ENCODE results near the gene KCNH4. TPM values are rescaled to one million over a fixed set of nuclear protein-coding genes. Genes with fewer than 3 reads are reported as not detected.

KCNH4 gene
- total RNA-seq, 2 donors from 2014 or later = not detected

- H3K4me3 ChIP-seq = no peak overlapping the region
- ATAC-seq (no peak), DNase-seq (no peak)
- TF ChIP-seq POLR2A (IDR thresholded peaks at IDR 0.05) (no peak), CTCF (IDR thresholded peaks at IDR 0.05) (no peak)
- intact Hi-C loops (cut with DNase I) = no loop called here
- H3K27me3 ChIP-seq = no peaks in the 10 kb centered on the region
- peaks cover 23% of the 10 kb centered on the region for H3K4me1 ChIP-seq
- H3K36me3 ChIP-seq (replicated peaks in 1 of 2; ENCODE audit: insufficient read depth in 1 of 2, low read depth in 2 of 2) = no peaks in the 10 kb centered on the region
- no peak overlapping the region for H3K27ac ChIP-seq
- WGBS, 2 donors = 87 to 92% methylated on average over 14 to 22 of the region's 23 CpGs
- H3K9me3 ChIP-seq = no peaks in the 10 kb centered on the region
Observed at GRCh38 chr17:42192189-42193126, 11.5 kb upstream of the KCNH4 start.

- Histone ChIP-seq H3K27ac (no peak overlapping the region), H3K4me3 (no peak overlapping the region), H3K27me3 (no peaks in the 10 kb centered on the region), H3K36me3 (replicated peaks in 1 of 2; ENCODE audit: insufficient read depth in 1 of 2, low read depth in 2 of 2) (no peaks in the 10 kb centered on the region), H3K4me1 (peaks cover 23% of the 10 kb centered on the region), H3K9me3 (no peaks in the 10 kb centered on the region)
- whole genome bisulfite sequencing, 2 donors = 89% methylated on average over 5 of the region's 5 CpGs
- ATAC-seq (no peak), DNase-seq (no peak)
- TF ChIP-seq POLR2A (IDR thresholded peaks at IDR 0.05) (no peak), CTCF (IDR thresholded peaks at IDR 0.05) (no peak)
- intact Hi-C loops (cut with DNase I) = no loop called here
Observed at GRCh38 chr17:42191275-42191608, 10.3 kb upstream of the KCNH4 start.

- intact Hi-C loops (cut with DNase I) = no loop called here
- Histone ChIP-seq H3K9me3 (no peaks in the 10 kb centered on the region), H3K4me3 (no peak overlapping the region), H3K4me1 (peaks cover 23% of the 10 kb centered on the region), H3K27me3 (no peaks in the 10 kb centered on the region), H3K36me3 (replicated peaks in 1 of 2; ENCODE audit: insufficient read depth in 1 of 2, low read depth in 2 of 2) (no peaks in the 10 kb centered on the region), H3K27ac (no peak overlapping the region)
- 84 to 85% methylated on average over 8 to 17 of the region's 17 CpGs for WGBS, 2 donors
- ATAC-seq (no peak), DNase-seq (no peak)
- no peak for TF ChIP-seq CTCF (IDR thresholded peaks at IDR 0.05)
- no peak for TF ChIP-seq POLR2A (IDR thresholded peaks at IDR 0.05)
Observed at GRCh38 chr17:42190491-42191274, 9.7 kb upstream of the KCNH4 start.

- intact Hi-C loops (cut with DNase I) = no loop called here
- no peaks in the 10 kb centered on the region for H3K27me3 ChIP-seq
- 77 to 100% methylated on average over 2 to 11 of the region's 11 CpGs for WGBS, 2 donors
- H3K9me3 ChIP-seq = no peaks in the 10 kb centered on the region
- no peaks in the 10 kb centered on the region for H3K36me3 ChIP-seq (replicated peaks in 1 of 2; ENCODE audit: insufficient read depth in 1 of 2, low read depth in 2 of 2)
- no peak overlapping the region for H3K4me3 ChIP-seq
- ATAC-seq (no peak), DNase-seq (no peak)
- TF ChIP-seq CTCF (IDR thresholded peaks at IDR 0.05) (no peak), POLR2A (IDR thresholded peaks at IDR 0.05) (no peak)
- peaks cover 22% of the 10 kb centered on the region for H3K4me1 ChIP-seq
- H3K27ac ChIP-seq = no peak overlapping the region
Observed at GRCh38 chr17:42189651-42189965, 8.7 kb upstream of the KCNH4 start.

Measured in body of pancreas (tissue), 4 donors.